HG02970 (cell line): ENCODE measurements around the gene IL1RAP.

Experiments
- ATAC-seq: cut with Tn5 transposase; IDR thresholded peaks from one replicate; pipeline ENCODE4 v1.9.1; 2021; ENCODE audit warnings: mild to moderate bottlenecking, moderate library complexity, moderate number of reproducible peaks; ENCODE audit not compliant: unreplicated experiment, low FRiP score

The IL1RAP gene

GRCh38 chr3:190699776-190700175 lies 185.9 kb downstream of the IL1RAP start:
- ATAC-seq, result no peak

- no peak for ATAC-seq
Measured at GRCh38 chr3:190701096-190701532, 187.2 kb downstream of the IL1RAP start.

DNA sequence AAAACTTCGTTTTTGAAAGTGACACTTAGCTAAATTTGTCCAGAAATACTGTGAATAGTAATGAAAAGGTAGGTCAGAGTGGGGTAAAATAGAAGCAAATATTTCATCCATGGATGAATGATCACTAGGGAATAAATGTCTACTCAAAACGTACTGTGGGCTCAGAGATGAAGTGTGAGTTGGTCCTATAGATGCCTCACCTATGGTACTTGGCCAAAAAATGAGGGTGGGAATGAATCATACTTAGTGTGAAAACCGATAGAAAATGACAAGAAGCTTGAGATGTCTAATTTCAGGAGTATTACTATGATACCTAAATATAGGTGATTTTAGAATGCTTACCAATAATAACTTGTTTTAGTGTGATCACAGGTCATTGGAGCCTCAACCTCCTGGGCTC lies 192.7 kb downstream of the IL1RAP start:
- ATAC-seq, result no peak
